Endothelial cell of umbilical vein (primary cell): ENCODE data around the gene APCDD1. TPM values are rescaled to one million over a fixed set of nuclear protein-coding genes. Genes with fewer than 3 reads are reported as not detected.

Experiments used
- BruUV-seq: library from RNA; stranded (reverse); fragments of 400-500 nt; replicated peaks from 2 replicates; lab custom pipeline; 2021; lab: Mats Ljungman, UMichigan
- CTCF ChIA-PET: fragments of 300-600, 350-600 bp; sonication (Branson Sonifier 250); formaldehyde crosslinking; loops from one replicate; lab custom pipeline; 2021; ENCODE audit warnings: antibody characterized with exemption, inconsistent platforms; lab: Charles Lee
- POLR2A ChIA-PET: fragments of 300-600, 350-600 bp; sonication (Branson Sonifier 250); formaldehyde crosslinking; loops from one replicate; lab custom pipeline; 2021; ENCODE audit warnings: antibody characterized with exemption, inconsistent platforms; lab: Charles Lee
- DNase-seq: peaks from one replicate; pipeline ENCODE4 v3.0.0-alpha.2; 2011; ENCODE audit warnings: low read depth, low spot score
- FAIRE-seq: peaks from 2 replicates; lab custom pipeline; 2011; peaks lifted over from hg19 to GRCh38; lab: Jason Lieb, UNC
- H2AFZ ChIP-seq: 2 replicates; pipeline ENCODE4 v1.6.0; 2012; ENCODE audit warnings: low read depth, low read length, control low read depth, inconsistent platforms
- H3K27ac ChIP-seq: 2 replicates; pipeline ENCODE4 v1.5.1; 2011; ENCODE audit warnings: low read depth, mild to moderate bottlenecking, control low read depth, low read length, moderate library complexity; ENCODE audit not compliant: insufficient read depth
- H3K27me3 ChIP-seq, 2 experiments: 2 replicates each; pipeline versions ENCODE4 v1.6.0 to v1.6.1; 2011; ENCODE audit warnings: low read length in 2 of 2, mixed read lengths in 1 of 2; ENCODE audit not compliant: control insufficient read depth in 2 of 2, insufficient read depth in 2 of 2
- H3K36me3 ChIP-seq, 2 experiments: 2 replicates in 1 of 2; 3 replicates in 1 of 2; pipeline ENCODE4 v1.5.1; 2011; ENCODE audit warnings: low read length in 2 of 2, mild to moderate bottlenecking in 1 of 2, moderate library complexity in 1 of 2; ENCODE audit not compliant: control insufficient read depth in 2 of 2, insufficient read depth in 2 of 2; ENCODE audit errors: extremely low read depth in 1 of 2
- H3K4me1 ChIP-seq: 3 replicates; pipeline ENCODE4 v1.5.1; 2011; ENCODE audit warnings: mild to moderate bottlenecking, low read length; ENCODE audit not compliant: control insufficient read depth, insufficient read depth; ENCODE audit errors: extremely low read depth
- H3K4me2 ChIP-seq: 2 replicates; pipeline ENCODE4 v1.6.1; 2011; ENCODE audit warnings: low read length, control low read depth, mixed read lengths; ENCODE audit not compliant: insufficient read depth
- H3K4me3 ChIP-seq, 3 experiments: fragments of 200-600 bp in 1 of 3; sonication (generic), shearing (Covaris generic) in 1 of 3; replicated peaks in 1 of 3; 2 replicates each; pipeline ENCODE4 v1.5.1; 2011 to 2016; ENCODE audit warnings: control low read depth in 3 of 3, low read length in 3 of 3, mild to moderate bottlenecking in 2 of 3, inconsistent platforms in 1 of 3, low read depth in 1 of 3, moderate library complexity in 1 of 3; ENCODE audit not compliant: insufficient read depth in 1 of 3
- H3K79me2 ChIP-seq: 2 replicates; pipeline ENCODE4 v1.6.0; 2012; ENCODE audit warnings: low read length, inconsistent platforms; ENCODE audit not compliant: control insufficient read depth, insufficient read depth
- H3K9ac ChIP-seq: replicated peaks from 2 replicates; pipeline ENCODE3; 2011; ENCODE audit warnings: low read length, control low read depth; ENCODE audit not compliant: insufficient read depth; ENCODE audit errors: extremely low read depth
- H3K9me1 ChIP-seq: replicated peaks from 3 replicates; pipeline ENCODE4 v1.6.0; 2011; ENCODE audit warnings: mild to moderate bottlenecking, low read length; ENCODE audit not compliant: control insufficient read depth, insufficient read depth; ENCODE audit errors: extremely low read depth
- H3K9me3 ChIP-seq: replicated peaks from 2 replicates; pipeline ENCODE4 v1.5.1; 2012; ENCODE audit warnings: low read length, inconsistent platforms; ENCODE audit not compliant: control insufficient read depth, insufficient read depth
- H4K20me1 ChIP-seq: replicated peaks from 2 replicates; pipeline ENCODE3; 2011; ENCODE audit warnings: mild to moderate bottlenecking, low read length; ENCODE audit not compliant: control insufficient read depth, insufficient read depth; ENCODE audit errors: extremely low read depth
- EZH2 ChIP-seq: IDR thresholded peaks from 2 replicates; pipeline ENCODE4 v1.6.1; 2012; ENCODE audit warnings: borderline replicate concordance, low read depth, mild to moderate bottlenecking, moderate library complexity, low read length, inconsistent platforms; ENCODE audit not compliant: severe bottlenecking
- FOS ChIP-seq: IDR thresholded peaks from 2 replicates; pipeline ENCODE4 v1.6.1; 2011; ENCODE audit warnings: mild to moderate bottlenecking, low read length, moderate library complexity, borderline replicate concordance; ENCODE audit not compliant: insufficient read depth
- GATA2 ChIP-seq: IDR thresholded peaks from 2 replicates; pipeline ENCODE4 v1.7.0; 2011; ENCODE audit warnings: low read depth, mild to moderate bottlenecking, moderate library complexity, mixed read lengths, low read length; ENCODE audit not compliant: insufficient read length, insufficient read depth
- JUN ChIP-seq: IDR thresholded peaks from 2 replicates; pipeline ENCODE4 v1.6.1; 2011; ENCODE audit warnings: borderline replicate concordance, low read depth; ENCODE audit not compliant: insufficient read length, insufficient read depth
- MAX ChIP-seq: IDR thresholded peaks from 2 replicates; pipeline ENCODE4 v1.6.1; 2011; ENCODE audit not compliant: insufficient read depth, insufficient read length
- MYC ChIP-seq: IDR thresholded peaks from one replicate; pipeline ENCODE4 v1.6.1; 2011; ENCODE audit warnings: mild to moderate bottlenecking, low read depth, low read length
- POLR2A ChIP-seq: IDR thresholded peaks from 2 replicates; pipeline ENCODE4 v1.6.1; 2012; ENCODE audit warnings: low read depth, mild to moderate bottlenecking, control low read depth, low read length
- POLR2AphosphoS5 ChIP-seq: IDR thresholded peaks from 2 replicates; pipeline ENCODE4 v1.6.1; 2012; ENCODE audit warnings: low read depth, mild to moderate bottlenecking, control low read depth, low read length, moderate library complexity; ENCODE audit not compliant: insufficient read depth
- dilution Hi-C: fragments of 300-500 bp; cut with MboI; formaldehyde crosslinking; loops from one replicate; pipeline ENCODE4 v1.15.0; 2019; ENCODE audit warnings: low sequenced_read_pairs; ENCODE audit not compliant: extremely low pct_ligation_motif_present
- intact Hi-C: fragments of 100-400 bp; cut with micrococcal nuclease; formaldehyde crosslinking; loops from one replicate; pipeline ENCODE4 v1.10.0; 2022
- polyA plus RNA-seq, 4 experiments: library from polyadenylated mRNA; depleted of rRNA in 3 of 4; stranded (reverse) in 3 of 4; unstranded in 1 of 4; fragments of >200 nt; gene quantifications; 2 replicates each; pipeline versions ENCODE4 v1.2.1 to v1.2.3, GENCODE V29; 2011 to 2012; ENCODE audit warnings: missing spikeins in 1 of 4
- total RNA-seq: library from RNA; stranded (reverse); gene quantifications from 2 replicates; pipeline ENCODE4 v1.2.3, GENCODE V29; 2021
- TF ChIP-seq, protein P1 (sequence below), 2 donors: IDR thresholded peaks; 1 replicate in 1 of 2; 2 replicates in 1 of 2; pipeline ENCODE4 v1.5.1; 2011; ENCODE audit warnings: low read length in 2 of 2, mild to moderate bottlenecking in 2 of 2, moderate library complexity in 2 of 2, control low read depth in 1 of 2, inconsistent platforms in 1 of 2, low read depth in 1 of 2; ENCODE audit not compliant: insufficient read depth in 1 of 2; ENCODE audit errors: extremely low read depth in 1 of 2

The APCDD1 gene
- total and polyA plus RNA-seq, 2 donors (not counting 3 experiments of a cell fraction or from before 2014, with no cell fraction given) = 0.95 to 1.4 TPM

GRCh38 chr18:10477121-10477862 lies 22.9 kb downstream of the APCDD1 start:
- no TSS peak for BruUV-seq
- FAIRE-seq = no peak
- H3K27ac ChIP-seq = no peak overlapping the region
- no peaks in the 10 kb centered on the region for H3K9me1 ChIP-seq
- no peaks in the 10 kb centered on the region for H4K20me1 ChIP-seq
- H3K4me1 ChIP-seq = no peaks in the 10 kb centered on the region
- H3K9me3 ChIP-seq = no peaks in the 10 kb centered on the region
- no peaks in the 10 kb centered on the region for H3K79me2 ChIP-seq
- DNase-seq = no peak
- TF ChIP-seq POLR2AphosphoS5 = no peak
- no peak for TF ChIP-seq MAX
- no peak for TF ChIP-seq MYC
- no peak for TF ChIP-seq POLR2A
- TF ChIP-seq, protein P1, sequence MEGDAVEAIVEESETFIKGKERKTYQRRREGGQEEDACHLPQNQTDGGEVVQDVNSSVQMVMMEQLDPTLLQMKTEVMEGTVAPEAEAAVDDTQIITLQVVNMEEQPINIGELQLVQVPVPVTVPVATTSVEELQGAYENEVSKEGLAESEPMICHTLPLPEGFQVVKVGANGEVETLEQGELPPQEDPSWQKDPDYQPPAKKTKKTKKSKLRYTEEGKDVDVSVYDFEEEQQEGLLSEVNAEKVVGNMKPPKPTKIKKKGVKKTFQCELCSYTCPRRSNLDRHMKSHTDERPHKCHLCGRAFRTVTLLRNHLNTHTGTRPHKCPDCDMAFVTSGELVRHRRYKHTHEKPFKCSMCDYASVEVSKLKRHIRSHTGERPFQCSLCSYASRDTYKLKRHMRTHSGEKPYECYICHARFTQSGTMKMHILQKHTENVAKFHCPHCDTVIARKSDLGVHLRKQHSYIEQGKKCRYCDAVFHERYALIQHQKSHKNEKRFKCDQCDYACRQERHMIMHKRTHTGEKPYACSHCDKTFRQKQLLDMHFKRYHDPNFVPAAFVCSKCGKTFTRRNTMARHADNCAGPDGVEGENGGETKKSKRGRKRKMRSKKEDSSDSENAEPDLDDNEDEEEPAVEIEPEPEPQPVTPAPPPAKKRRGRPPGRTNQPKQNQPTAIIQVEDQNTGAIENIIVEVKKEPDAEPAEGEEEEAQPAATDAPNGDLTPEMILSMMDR (IDR thresholded peaks at IDR 0.05; ENCODE audit: extremely low read depth in 1 of 2, insufficient read depth in 1 of 2, low read depth in 1 of 2, low read length in 2 of 2) = no peak
- no peak for TF ChIP-seq GATA2
- TF ChIP-seq EZH2 = no peak
- TF ChIP-seq JUN = no peak
- TF ChIP-seq FOS = no peak
- peaks cover 0 to 2% of the 10 kb centered on the region in 2 experiments for H3K27me3 ChIP-seq
- POLR2A ChIA-PET = no interaction called here
- no peak overlapping the region for H3K4me3 ChIP-seq
- CTCF ChIA-PET = no interaction called here
- no peaks in the 10 kb centered on the region for H3K36me3 ChIP-seq
- no peak overlapping the region for H3K9ac ChIP-seq
- H2AFZ ChIP-seq = no peak overlapping the region
- H3K4me2 ChIP-seq = no peak overlapping the region
- dilution Hi-C loops = no loop called here
- intact Hi-C loops = no loop called here
